H1 (cell line): ENCODE measurements around the gene PTMS. TPM values are rescaled to one million over a fixed set of nuclear protein-coding genes. Genes with fewer than 3 reads are reported as not detected.
A peak's percentile ranks its signal among the peaks of the same experiment; 100 is the strongest.

ENCODE experiments used
- CTCF ChIA-PET: fragments of 300-600 bp; sonication (Branson Sonifier 250); formaldehyde crosslinking; loops from one replicate; lab custom pipeline; 2021; ENCODE audit not compliant: partially characterized antibody; lab: Charles Lee
- POLR2A ChIA-PET: fragments of 300-600 bp; sonication (Branson Sonifier 250); formaldehyde crosslinking; loops from one replicate; lab custom pipeline; 2021; ENCODE audit warnings: inconsistent platforms; ENCODE audit not compliant: partially characterized antibody; lab: Charles Lee
- DNase-seq, 2 experiments: peaks; one replicate each; pipeline versions ENCODE4 v3.0.0 to v3.0.0-alpha.2; 2010 to 2022; ENCODE audit warnings: low spot score in 2 of 2, low read depth in 1 of 2, mixed read lengths in 1 of 2
- FAIRE-seq: peaks from 2 replicates; lab custom pipeline; 2011; peaks lifted over from hg19 to GRCh38; lab: Jason Lieb, UNC
- H2AFZ ChIP-seq: 2 replicates; pipeline ENCODE4 v1.8.1; 2012; ENCODE audit warnings: low read length, inconsistent platforms
- H2AK5ac ChIP-seq: 2 replicates; pipeline ENCODE4 v1.6.1; 2013; ENCODE audit warnings: low read depth, low read length
- H2BK120ac ChIP-seq: replicated peaks from 2 replicates; pipeline ENCODE3; 2013; ENCODE audit warnings: low read depth, low read length, inconsistent platforms
- H2BK12ac ChIP-seq: 2 replicates; pipeline ENCODE4 v1.6.1; 2013; ENCODE audit warnings: low read depth, low read length
- H2BK15ac ChIP-seq: 2 replicates; pipeline ENCODE4 v1.6.1; 2013; ENCODE audit warnings: low read length
- H2BK20ac ChIP-seq: 2 replicates; pipeline ENCODE4 v1.6.1; 2013; ENCODE audit warnings: low read length
- H2BK5ac ChIP-seq: 2 replicates; pipeline ENCODE4 v1.6.1; 2013; ENCODE audit warnings: low read depth, low read length
- H3K14ac ChIP-seq: 2 replicates; pipeline ENCODE4 v1.6.1; 2013; ENCODE audit warnings: inconsistent platforms; ENCODE audit not compliant: insufficient read length
- H3K18ac ChIP-seq: 2 replicates; pipeline ENCODE4 v1.6.1; 2013; ENCODE audit warnings: low read length; ENCODE audit errors: extremely low read depth
- H3K23ac ChIP-seq: 2 replicates; pipeline ENCODE4 v1.6.1; 2013; ENCODE audit warnings: inconsistent platforms; ENCODE audit not compliant: insufficient read length
- H3K23me2 ChIP-seq: 2 replicates; pipeline ENCODE4 v1.6.1; 2013; ENCODE audit warnings: low read depth, low read length
- H3K27ac ChIP-seq: 2 replicates; pipeline ENCODE4 v1.6.1; 2011; ENCODE audit warnings: low read depth, low read length, inconsistent platforms
- H3K27me3 ChIP-seq, 4 experiments: replicated peaks in 1 of 4; 1 replicate in 1 of 4; 2 replicates in 3 of 4; pipeline versions ENCODE4 v1.6.1 to v1.8.1; 2011 to 2013; ENCODE audit warnings: low read length in 3 of 4, mild to moderate bottlenecking in 3 of 4, inconsistent platforms in 2 of 4, mixed read lengths in 2 of 4, moderate library complexity in 1 of 4; ENCODE audit not compliant: control insufficient read depth in 3 of 4, insufficient read depth in 3 of 4; ENCODE audit errors: extremely low read depth in 1 of 4
- H3K36me3 ChIP-seq, 4 experiments: 2 replicates each; pipeline versions ENCODE4 v1.6.1 to v1.8.1; 2011 to 2013; ENCODE audit warnings: mild to moderate bottlenecking in 4 of 4, low read length in 3 of 4, moderate library complexity in 2 of 4, control low read depth in 1 of 4, inconsistent platforms in 1 of 4; ENCODE audit not compliant: insufficient read depth in 4 of 4, control insufficient read depth in 2 of 4
- H3K4ac ChIP-seq: replicated peaks from 2 replicates; pipeline ENCODE3; 2013; ENCODE audit warnings: low read length, low read depth, mixed read lengths, inconsistent platforms; ENCODE audit not compliant: insufficient read length
- H3K4me1 ChIP-seq, 4 experiments: replicated peaks in 1 of 4; 1 replicate in 1 of 4; 2 replicates in 3 of 4; pipeline versions ENCODE4 v1.6.1 to v1.8.1; 2011 to 2013; ENCODE audit warnings: low read length in 3 of 4, inconsistent platforms in 2 of 4, mixed read lengths in 1 of 4; ENCODE audit not compliant: insufficient read depth in 4 of 4, control insufficient read depth in 3 of 4
- H3K4me2 ChIP-seq, 2 experiments: 2 replicates each; pipeline versions ENCODE4 v1.6.1 to v1.8.1; 2011 to 2013; ENCODE audit warnings: low read depth in 2 of 2, low read length in 2 of 2, control low read depth in 1 of 2, inconsistent platforms in 1 of 2, mild to moderate bottlenecking in 1 of 2; ENCODE audit not compliant: insufficient read depth in 1 of 2
- H3K4me3 ChIP-seq, 4 experiments: fragments of 200-600, 300-600 bp in 1 of 4; sonication (generic), shearing (Covaris generic), sonication (Bioruptor Twin) in 1 of 4; 2 replicates each; pipeline versions ENCODE4 v1.5.1 to v1.8.1; 2011 to 2016; ENCODE audit warnings: low read length in 4 of 4, low read depth in 3 of 4, control low read depth in 2 of 4, inconsistent platforms in 2 of 4, mild to moderate bottlenecking in 2 of 4, mixed read lengths in 1 of 4, moderate library complexity in 1 of 4; ENCODE audit not compliant: insufficient read depth in 2 of 4; ENCODE audit errors: extremely low read depth in 1 of 4
- H3K56ac ChIP-seq: replicated peaks from 2 replicates; pipeline ENCODE3; 2013; ENCODE audit warnings: low read depth, mild to moderate bottlenecking, mixed read lengths, low read length, inconsistent platforms; ENCODE audit not compliant: insufficient read length
- H3K79me1 ChIP-seq: 2 replicates; pipeline ENCODE4 v1.6.1; 2013; ENCODE audit warnings: low read depth, low read length, control low read depth
- H3K79me2 ChIP-seq, 2 experiments: 2 replicates each; pipeline versions ENCODE4 v1.6.1 to v1.8.1; 2012 to 2013; ENCODE audit warnings: low read length in 2 of 2, mild to moderate bottlenecking in 2 of 2, inconsistent platforms in 1 of 2; ENCODE audit not compliant: insufficient read depth in 2 of 2, control insufficient read depth in 1 of 2
- H3K9ac ChIP-seq, 4 experiments: replicated peaks in 1 of 4; 1 replicate in 1 of 4; 2 replicates in 3 of 4; pipeline versions ENCODE4 v1.6.1 to v1.8.1; 2011 to 2013; ENCODE audit warnings: low read depth in 3 of 4, low read length in 3 of 4, control low read depth in 2 of 4, mild to moderate bottlenecking in 2 of 4, moderate library complexity in 2 of 4, inconsistent platforms in 1 of 4; ENCODE audit errors: extremely low read depth in 1 of 4
- H3K9me3 ChIP-seq, 2 experiments: 2 replicates each; pipeline versions ENCODE4 v1.6.1 to v1.8.1; 2012 to 2013; ENCODE audit warnings: mild to moderate bottlenecking in 2 of 2, moderate library complexity in 2 of 2, control low read depth in 1 of 2, inconsistent platforms in 1 of 2, low read depth in 1 of 2, low read length in 1 of 2, mixed read lengths in 1 of 2; ENCODE audit not compliant: insufficient read depth in 2 of 2
- H4K20me1 ChIP-seq, 2 experiments: replicated peaks in 1 of 2; 2 replicates each; pipeline versions ENCODE3 to v1.8.1; 2011 to 2013; ENCODE audit warnings: inconsistent platforms in 2 of 2, low read length in 2 of 2, mild to moderate bottlenecking in 1 of 2; ENCODE audit not compliant: insufficient read depth in 2 of 2, control insufficient read depth in 1 of 2
- H4K5ac ChIP-seq: 2 replicates; pipeline ENCODE4 v1.6.1; 2013; ENCODE audit warnings: low read length, low read depth, mixed read lengths, inconsistent platforms; ENCODE audit not compliant: insufficient read length
- H4K8ac ChIP-seq: 2 replicates; pipeline ENCODE4 v1.8.0; 2013; ENCODE audit warnings: mild to moderate bottlenecking, moderate library complexity, low read length, inconsistent platforms; ENCODE audit not compliant: insufficient read depth; ENCODE audit errors: extremely low read depth
- H4K91ac ChIP-seq: replicated peaks from 2 replicates; pipeline ENCODE3; 2013; ENCODE audit warnings: low read length, mixed read lengths, inconsistent platforms; ENCODE audit not compliant: insufficient read length
- ASH2L ChIP-seq: fragments of 200-600, 300-600 bp; sonication (generic); IDR thresholded peaks from one replicate; pipeline ENCODE4 v1.7.1; 2017; ENCODE audit warnings: low read length
- HDAC2 ChIP-seq, 2 experiments: fragments of 300-600 bp in 1 of 2; sonication (generic) in 1 of 2; IDR thresholded peaks; 2 replicates each; pipeline ENCODE4 v1.6.1; 2011 to 2012; ENCODE audit warnings: low read depth in 2 of 2, low read length in 2 of 2, mild to moderate bottlenecking in 2 of 2, moderate library complexity in 2 of 2, borderline replicate concordance in 1 of 2, inconsistent platforms in 1 of 2
- NANOG ChIP-seq: IDR thresholded peaks from 2 replicates; pipeline ENCODE4 v1.6.1; 2011; ENCODE audit warnings: low read length, low read depth, mild to moderate bottlenecking, inconsistent platforms; ENCODE audit not compliant: insufficient read depth, poor library complexity, severe bottlenecking
- POLR2AphosphoS5 ChIP-seq: IDR thresholded peaks from 2 replicates; pipeline ENCODE4 v1.6.1; 2011; ENCODE audit warnings: low read depth, low read length
- RAD21 ChIP-seq, 2 experiments: IDR thresholded peaks in 1 of 2; conservative IDR thresholded peaks in 1 of 2; 2 replicates each; pipeline ENCODE4 v1.6.1; 2011; ENCODE audit warnings: low read depth in 2 of 2, low read length in 2 of 2, improper control_type of control experiment in 1 of 2, inconsistent platforms in 1 of 2, mild to moderate bottlenecking in 1 of 2, moderate library complexity in 1 of 2
- SAP30 ChIP-seq: fragments of 300-600 bp; sonication (generic); IDR thresholded peaks from 2 replicates; pipeline ENCODE4 v1.7.1; 2012; ENCODE audit warnings: low read length, moderate library complexity, mild to moderate bottlenecking, inconsistent platforms; ENCODE audit not compliant: insufficient read depth, insufficient replicate concordance
- SIN3A ChIP-seq, 2 experiments: IDR thresholded peaks in 1 of 2; conservative IDR thresholded peaks in 1 of 2; 2 replicates each; pipeline ENCODE4 v1.6.1; 2011 to 2012; ENCODE audit warnings: low read length in 2 of 2, improper control_type of control experiment in 1 of 2, low read depth in 1 of 2, mild to moderate bottlenecking in 1 of 2
- SIRT6 ChIP-seq: IDR thresholded peaks from one replicate; pipeline ENCODE4 v1.7.1; 2012; ENCODE audit warnings: low read length, inconsistent platforms
- SP2 ChIP-seq: IDR thresholded peaks from 2 replicates; pipeline ENCODE4 v1.6.1; 2012; ENCODE audit warnings: mild to moderate bottlenecking, low read length, inconsistent platforms
- SRF ChIP-seq: IDR thresholded peaks from 2 replicates; pipeline ENCODE4 v1.6.1; 2011; ENCODE audit warnings: mild to moderate bottlenecking, low read depth, low read length, moderate library complexity
- SUZ12 ChIP-seq: fragments of 200-600 bp; sonication (generic); IDR thresholded peaks from 2 replicates; pipeline ENCODE4 v1.6.1; 2012; ENCODE audit warnings: mild to moderate bottlenecking, inconsistent platforms, low read length, moderate library complexity, mixed read lengths
- whole genome bisulfite sequencing, 2 experiments: shearing (Covaris generic) in 1 of 2; methylation state at CpG; one replicate each; pipeline versions ENCODE4 v1.1.6 to v1.1.7; 2013 to 2015; ENCODE audit warnings: low lambda C conversion rate in 2 of 2, mixed read lengths in 2 of 2, inconsistent platforms in 1 of 2, low coverage in 1 of 2, missing lambda C conversion rate in 1 of 2; ENCODE audit not compliant: insufficient replicate concordance in 2 of 2, insufficient coverage in 1 of 2, insufficient read length in 1 of 2; ENCODE audit errors: extremely low coverage in 1 of 2, missing lambda C conversion rate in 1 of 2; 5-methylcytosine and 5-hydroxymethylcytosine counted together
- polyA plus RNA-seq, 7 experiments: library from polyadenylated mRNA; depleted of rRNA in 3 of 7; stranded (reverse) in 5 of 7; unstranded in 2 of 7; fragments of >200 nt in 5 of 7; fragments of 200-250 nt in 2 of 7; gene quantifications; 1 replicate in 5 of 7; 2 replicates in 1 of 7; 4 replicates in 1 of 7; pipeline versions ENCODE4 v1.2.1 to v1.2.3, GENCODE V29; 2011 to 2013; ENCODE audit warnings: missing spikeins in 2 of 7, mixed read lengths in 2 of 7
- total RNA-seq: library from RNA; stranded (reverse); fragmentation: NEBNext Ultra II Directional; extraction: Animal tissue kit (Norgen Biotek cat#: 25700); gene quantifications from 2 replicates; pipeline ENCODE4 v1.2.1, GENCODE V29; 2021

The PTMS gene
- total and polyA plus RNA-seq, 2 of the 8 experiments (the other 6 are each of a cell fraction or from before 2014, with no cell fraction given), result 444 to 553 TPM

DNA sequence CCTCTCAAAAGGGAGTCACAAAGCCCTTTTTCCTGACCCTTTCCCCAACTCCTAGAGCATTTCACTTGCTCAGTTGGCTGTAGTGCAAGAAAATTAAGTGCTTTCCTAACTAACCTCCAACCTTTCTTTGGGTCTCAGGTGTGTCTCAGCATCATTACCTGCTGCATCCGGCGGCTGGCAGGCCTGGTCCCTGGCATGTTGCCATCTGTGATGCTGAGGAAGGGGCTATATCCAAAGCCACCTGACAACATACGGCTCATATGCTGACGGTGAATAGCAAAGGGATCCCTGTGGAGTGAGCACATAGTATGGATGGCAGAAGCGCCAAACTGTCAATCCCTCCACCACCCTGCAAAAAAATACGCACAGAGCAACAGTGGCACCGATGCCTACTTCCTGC lies 14.4 kb upstream of the PTMS start:
- Histone ChIP-seq H3K4me1 (peaks cover 0 to 4% (median 3%) of the 10 kb centered on the region in 4 experiments; a peak in 5 of 7 replicates), H2BK15ac (no peak overlapping the region), H4K8ac (no peak overlapping the region), H3K23ac (no peak overlapping the region), H3K4me2 (peak overlapping the region; percentile 52 to 78), H4K5ac (no peak overlapping the region), H2AFZ (no peak overlapping the region), H3K4me3 (peak overlapping the region; percentile 72 to 91 (median 88); a peak in 7 of 8 replicates), H3K27ac (no peak overlapping the region), H3K14ac (no peak overlapping the region), H2BK120ac (no peak overlapping the region), H4K91ac (no peak overlapping the region), H3K23me2 (peaks cover 10% of the 10 kb centered on the region), H3K36me3 (peaks cover 28 to 53% (median 48%) of the 10 kb centered on the region in 4 experiments), H3K4ac (no peak overlapping the region), H2BK12ac (no peak overlapping the region), H2AK5ac (no peak overlapping the region), H3K56ac (no peak overlapping the region), H3K9me3 (no peaks in the 10 kb centered on the region; a peak in 1 of 4 replicates), H4K20me1 (peaks cover 2 to 13% of the 10 kb centered on the region in 2 experiments), H2BK20ac (no peak overlapping the region), H3K27me3 (no peaks in the 10 kb centered on the region), H3K9ac (peak overlapping the region in 2 of 4 experiments; percentile 0 to 74; a peak in 4 of 7 replicates), H3K79me1 (peaks cover 7% of the 10 kb centered on the region; the same call in 1 of the 2 replicates), H3K79me2 (peaks cover 0 to 14% of the 10 kb centered on the region in 2 experiments; a peak in 2 of 4 replicates), H2BK5ac (no peak overlapping the region), H3K18ac (no peak overlapping the region)
- ChIA-PET POLR2A (interaction anchor here (0.9 to 7.0 kb wide), 21 partner anchors 9 to 217 kb away, joined by 3 to 151 read pairs (median 11); partner anchors contain the start of genes COPS7A, GAPDH, GNB3 and GPR162), CTCF (interaction anchor here (1.2 to 16.3 kb wide), 13 partner anchors 11 to 133 kb away, joined by 3 to 427 read pairs (median 12); partner anchors contain the start of genes CD4, CDCA3, GNB3 and GPR162)
- WGBS, 2 experiments, result 92% methylated on average over 7 of the region's 7 CpGs; no CpG with 5 or more reads in 1 of the 2 experiments
- no peak for DNase-seq
- FAIRE-seq, result no peak
- TF ChIP-seq SIRT6 (no peak), RAD21 (IDR thresholded peaks at IDR 0.05 in 1 of 2, conservative IDR thresholded peaks at IDR 0.05 in 1 of 2; ENCODE audit: low read depth in 2 of 2, low read length in 2 of 2) (no peak), NANOG (no peak), SRF (no peak), SUZ12 (no peak), ASH2L (no peak), POLR2AphosphoS5 (no peak), SIN3A (conservative IDR thresholded peaks at IDR 0.05 in 1 of 2, IDR thresholded peaks at IDR 0.05 in 1 of 2; ENCODE audit: low read depth in 1 of 2, low read length in 2 of 2) (no peak), SP2 (no peak), HDAC2 (IDR thresholded peaks at IDR 0.05; ENCODE audit: borderline replicate concordance in 1 of 2, low read depth in 2 of 2, low read length in 2 of 2) (no peak), SAP30 (no peak)
